Prostate gland (tissue), 2 donors: Measurements from ENCODE around the gene NUAK2.

Experiments
- CTCF ChIP-seq, 4 experiments: fragments of 200-600 bp in 2 of 4; fragments of 450-650 bp in 2 of 4; sonication (generic) in 2 of 4; IDR thresholded peaks; 1 replicate in 3 of 4; 2 replicates in 1 of 4; pipeline ENCODE4 v1.5.1; 2016 to 2019; ENCODE audit warnings: antibody characterized with exemption in 4 of 4, mild to moderate bottlenecking in 2 of 4, moderate library complexity in 2 of 4
- POLR2A ChIP-seq: fragments of 450-650 bp; IDR thresholded peaks from one replicate; pipeline ENCODE4 v1.6.1; 2016; ENCODE audit warnings: antibody characterized with exemption, mild to moderate bottlenecking
- POLR2AphosphoS5 ChIP-seq: sonication (generic); formaldehyde crosslinking; IDR thresholded peaks from one replicate; pipeline ENCODE4 v1.6.1; 2017; ENCODE audit warnings: antibody characterized with exemption

- TF ChIP-seq POLR2A, result no peak
- no peak for TF ChIP-seq POLR2AphosphoS5
- no peak for TF ChIP-seq CTCF (IDR thresholded peaks at IDR 0.05)
These were observed 10.4 kb downstream of the NUAK2 start for GRCh38 chr1:205310976-205311704.
